Measurements from ENCODE around the gene ZNF480. TPM values are rescaled to one million over a fixed set of nuclear protein-coding genes. Genes with fewer than 3 reads are reported as not detected.
A peak's percentile ranks its signal among the peaks of the same experiment; 100 is the strongest.
"Not testable (repeated sequence)": the region's sequence is repeated elsewhere in the genome, so short reads cannot be mapped to it uniquely, and the experiment has no call there.

ZNF480 gene
- total RNA-seq (2014; rRNA removed; shearing (Covaris generic); ENCODE audit: low replicate concordance) = 2.7 and 3.8 TPM in 2 replicates

DNA sequence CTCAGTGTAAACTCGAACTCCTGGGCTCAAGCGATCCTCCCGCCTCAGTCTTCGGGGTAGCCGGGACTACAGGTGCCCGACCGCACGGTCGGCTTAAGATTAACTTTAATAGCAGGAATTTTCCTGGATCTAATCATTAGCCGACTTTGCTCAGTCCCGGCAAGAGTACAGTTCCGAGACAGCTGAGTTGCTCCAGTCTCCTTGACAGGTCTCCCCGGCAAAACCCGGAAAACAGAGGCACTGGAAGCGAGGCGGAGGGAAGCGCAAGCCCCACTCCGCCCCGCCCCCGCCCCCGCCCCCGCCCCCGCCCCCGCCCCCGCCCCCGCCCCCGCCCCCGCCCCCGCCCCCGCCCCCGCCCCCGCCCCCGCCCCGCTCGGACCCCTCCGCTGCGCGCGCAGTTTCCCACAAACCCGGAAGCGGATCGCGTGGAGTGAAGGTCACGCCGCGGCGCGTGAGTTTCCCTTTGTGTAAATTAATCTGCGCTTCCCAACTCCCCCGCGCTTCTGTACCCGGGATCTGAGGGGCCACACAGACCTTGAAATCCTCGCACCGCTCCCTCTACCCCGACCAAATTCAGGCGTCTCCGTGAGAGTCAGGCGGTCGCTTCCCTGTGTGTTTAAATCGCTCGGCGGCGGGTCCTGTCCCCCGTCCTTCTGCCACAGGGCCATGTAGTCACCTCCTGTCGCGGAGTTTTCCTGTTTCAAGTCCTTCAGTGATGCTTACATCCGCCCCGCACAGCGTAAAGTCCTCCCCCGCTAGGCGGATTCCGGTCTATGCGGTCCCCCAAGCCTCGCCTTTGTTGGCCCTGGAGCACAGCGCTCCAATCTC is at the start of gene ZNF480:
ZNF480 (plus strand) TSS at position 397 of the 828 bp plus-strand sequence. CDS start 3,244 bp downstream, outside the sequence.
- H3K36me3 ChIP-seq = peaks cover 41% of the 10 kb centered on the region
- H3K9me3 ChIP-seq = peaks cover 28% of the 10 kb centered on the region
- no peaks in the 10 kb centered on the region for H3K27me3 ChIP-seq

GRCh38 chr19:52248241-52248640 is 48.7 kb upstream of the ZNF480 start:
- Histone ChIP-seq H3K4me3 (no peak overlapping the region), H3K36me3 (no peaks in the 10 kb centered on the region), H3K27me3 (no peaks in the 10 kb centered on the region), H3K9me3 (no peaks in the 10 kb centered on the region)
- peak; percentile 15 for DNase-seq

More for the DNA sequence above, at the start of gene ZNF480:
- DNase-seq = peak; percentile 71
- H3K4me3 ChIP-seq = peak within 1 kb of the TSS; percentile 95

DNA sequence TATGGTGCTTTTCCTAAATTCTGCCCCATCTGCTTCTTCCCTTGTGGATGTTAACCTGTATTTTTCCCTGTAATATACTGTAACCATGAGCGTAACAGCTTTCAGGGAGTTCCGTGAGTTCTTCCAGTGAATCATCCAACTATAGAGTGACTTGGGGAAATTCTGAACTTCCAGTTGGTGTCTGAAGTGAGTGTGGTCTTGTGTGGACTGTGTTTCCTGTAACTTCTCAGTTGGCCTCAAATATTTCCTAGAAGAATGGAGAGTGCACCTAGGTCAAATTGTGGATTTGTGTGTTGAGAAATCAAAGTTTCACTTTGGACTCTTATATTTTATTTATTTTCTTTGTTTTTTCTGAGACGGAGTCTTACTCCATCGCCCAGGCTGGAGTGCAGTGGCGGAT is 38.5 kb upstream of the ZNF480 start:
- Histone ChIP-seq H3K27me3 (no peaks in the 10 kb centered on the region; the same call in 1 of the 2 replicates), H3K4me3 (no peak overlapping the region), H3K9me3 (peaks cover 5% of the 10 kb centered on the region; the same call in 1 of the 2 replicates), H3K36me3 (no peaks in the 10 kb centered on the region)
- DNase-seq = no peak

- peak; percentile 39 for DNase-seq
- H3K36me3 ChIP-seq, H3K27me3 ChIP-seq, H3K4me3 ChIP-seq: not testable (repeated sequence)
- peaks cover 18% of the 10 kb centered on the region for H3K9me3 ChIP-seq
Measured at GRCh38 chr19:52265556-52265955, 31.4 kb upstream of the ZNF480 start.

DNA sequence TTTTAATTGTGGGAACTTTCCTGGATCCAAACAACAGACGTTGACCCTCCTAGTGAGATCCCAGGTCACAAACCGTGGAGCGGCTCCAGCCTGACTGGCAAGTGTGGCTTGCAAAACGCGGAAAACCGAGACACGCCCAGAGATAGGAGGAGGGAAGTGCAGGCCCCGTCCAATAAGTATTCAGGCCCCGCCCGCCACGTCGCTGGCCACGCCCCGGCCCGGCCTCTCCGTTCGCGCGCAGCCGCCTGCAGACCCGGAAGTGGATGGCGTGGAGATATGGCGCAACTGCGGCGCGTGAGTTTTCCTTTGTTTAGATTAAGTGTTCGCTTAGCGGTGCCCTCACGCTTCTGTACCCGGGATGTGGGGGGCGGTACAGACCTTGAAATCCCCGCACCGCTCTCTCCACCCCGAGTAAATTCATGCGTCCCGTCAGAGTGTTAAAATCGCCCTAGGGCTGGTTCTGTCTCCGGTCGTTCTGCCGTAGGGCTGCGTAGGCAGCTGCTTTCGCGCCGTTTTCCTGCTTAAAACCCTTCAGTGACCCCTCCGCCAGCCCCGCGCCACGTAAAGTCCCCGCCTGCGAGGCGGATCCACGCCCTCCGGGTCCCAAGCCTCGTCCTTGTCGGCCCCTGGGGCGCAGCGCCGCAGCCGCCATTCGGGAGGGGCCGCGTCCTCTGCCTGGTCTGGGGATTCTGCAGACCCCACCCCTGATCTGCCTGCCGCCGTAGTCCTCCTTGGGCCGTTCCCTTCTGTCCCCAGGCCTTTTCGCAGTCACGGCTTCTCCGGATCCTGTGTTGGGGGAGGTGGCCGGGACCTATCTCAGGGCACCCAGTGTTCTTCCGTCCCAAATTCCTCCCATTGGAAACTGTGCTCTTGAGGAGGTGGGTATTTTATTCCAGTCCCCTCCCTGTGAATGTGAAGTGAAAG is 27.4 kb upstream of the ZNF480 start, which contains the start of gene ZNF766:
ZNF766 (plus strand) TSS at position 250 of the 924 bp plus-strand sequence; CDS start at position 277, 27 bp downstream.
- H3K4me3 ChIP-seq = peak within 1 kb of the TSS; percentile 99

GRCh38 chr19:52270266-52270885 is 26.6 kb upstream of the ZNF480 start:
- Histone ChIP-seq H3K36me3 (peaks cover 48% of the 10 kb centered on the region), H3K9me3 (peaks cover 32% of the 10 kb centered on the region), H3K27me3 (no peaks in the 10 kb centered on the region), H3K4me3 (peak overlapping the region; percentile 99)
- DNase-seq = peak; percentile 16

More for the DNA sequence above, 27.4 kb upstream of the ZNF480 start, which contains the start of gene ZNF766:
- no peaks in the 10 kb centered on the region for H3K27me3 ChIP-seq
- peaks cover 28% of the 10 kb centered on the region for H3K9me3 ChIP-seq
- DNase-seq = peak; percentile 98
- H3K36me3 ChIP-seq = peaks cover 41% of the 10 kb centered on the region

DNA sequence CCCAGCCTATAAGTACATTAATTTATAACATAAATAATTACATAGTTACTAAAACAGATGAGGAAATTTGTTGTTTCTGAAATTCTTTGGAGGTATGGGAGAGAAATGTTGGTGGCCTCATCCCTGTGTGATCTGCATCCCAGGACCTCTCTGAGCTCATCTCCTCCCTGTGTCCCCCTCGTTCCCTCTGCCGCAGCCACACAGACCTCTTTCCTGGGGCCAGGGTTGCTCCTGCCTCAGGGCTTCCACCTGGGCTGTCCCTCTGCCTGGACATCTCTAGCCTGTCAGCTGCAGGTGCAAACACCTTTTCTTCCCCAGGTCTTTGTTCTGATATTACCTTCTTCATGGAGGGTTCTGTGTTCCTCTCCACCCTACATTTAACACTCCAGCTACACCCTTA is 23.7 kb upstream of the ZNF480 start:
- Histone ChIP-seq H3K4me3 (no peak overlapping the region), H3K36me3 (peaks cover 67% of the 10 kb centered on the region), H3K9me3 (peaks cover 30% of the 10 kb centered on the region), H3K27me3 (no peaks in the 10 kb centered on the region)
- no peak for DNase-seq

DNA sequence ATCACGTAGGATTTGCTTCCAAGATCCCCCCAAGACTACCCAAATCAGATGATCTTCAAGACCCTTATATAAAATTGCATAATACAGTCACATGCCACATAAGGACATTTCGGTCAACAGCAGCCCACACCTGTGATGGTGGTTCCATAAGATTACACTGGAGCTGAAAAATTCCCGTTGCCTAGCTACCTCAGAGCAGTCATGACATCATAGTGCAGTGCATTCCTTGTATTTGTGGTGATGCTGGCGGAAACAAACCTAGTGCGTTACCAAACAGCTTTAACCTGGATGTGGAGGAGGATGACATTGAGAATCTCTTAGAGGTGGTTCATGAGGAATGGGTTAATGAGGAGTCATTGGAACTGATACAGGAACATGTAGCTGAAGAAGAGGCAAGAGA is 22.8 kb upstream of the ZNF480 start:
- H3K36me3 ChIP-seq = peaks cover 73% of the 10 kb centered on the region
- peaks cover 34% of the 10 kb centered on the region for H3K9me3 ChIP-seq
- DNase-seq = no peak
- no peak overlapping the region for H3K4me3 ChIP-seq
- no peaks in the 10 kb centered on the region for H3K27me3 ChIP-seq

DNA sequence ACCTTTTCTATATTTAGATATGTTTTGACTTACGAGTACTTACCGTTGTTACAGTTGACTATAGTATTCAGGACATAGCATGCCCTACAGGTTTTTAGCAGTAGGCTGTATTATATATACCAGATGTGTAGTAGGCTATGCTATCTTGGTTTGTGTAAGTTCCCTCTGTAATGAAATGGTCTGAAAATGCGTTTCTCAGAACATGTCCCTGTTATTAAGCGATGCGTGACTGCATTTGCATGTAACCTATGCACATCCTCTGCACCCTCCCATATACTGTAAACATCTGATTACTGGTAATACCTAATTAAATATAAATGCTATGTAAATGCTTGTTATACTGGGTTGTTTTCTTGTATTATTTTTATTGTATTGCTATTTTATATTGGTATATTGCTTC is 21.0 kb upstream of the ZNF480 start:
- peaks cover 74% of the 10 kb centered on the region for H3K36me3 ChIP-seq
- H3K27me3 ChIP-seq = no peaks in the 10 kb centered on the region
- H3K4me3 ChIP-seq = no peak overlapping the region
- DNase-seq = no peak
- peaks cover 44% of the 10 kb centered on the region for H3K9me3 ChIP-seq

DNA sequence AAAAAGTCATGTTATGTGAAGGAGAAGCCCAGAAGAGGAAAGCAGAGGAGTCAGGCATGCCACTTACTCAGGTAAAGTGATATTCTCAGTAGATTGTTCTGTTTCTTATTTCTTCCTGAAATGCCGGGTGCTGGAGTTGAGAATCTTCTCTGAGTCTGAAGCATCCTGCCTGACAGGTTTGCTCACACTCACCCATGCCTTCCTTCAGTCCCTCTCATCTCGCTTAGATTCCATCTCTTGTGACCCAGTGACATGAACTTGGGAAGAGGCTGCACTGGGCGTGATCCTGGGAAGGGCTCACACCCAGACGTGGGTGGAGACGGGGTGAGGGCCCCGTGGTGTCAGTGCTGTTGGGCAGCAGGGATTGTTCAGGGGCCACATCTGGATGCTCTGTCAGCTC is 19.5 kb upstream of the ZNF480 start:
- Histone ChIP-seq H3K27me3 (no peaks in the 10 kb centered on the region), H3K36me3 (peaks cover 73% of the 10 kb centered on the region), H3K4me3 (no peak overlapping the region), H3K9me3 (peaks cover 40% of the 10 kb centered on the region)
- DNase-seq = no peak

GRCh38 chr19:52286256-52286655 is 10.7 kb upstream of the ZNF480 start:
- no peaks in the 10 kb centered on the region for H3K27me3 ChIP-seq
- H3K9me3 ChIP-seq = peaks cover 6% of the 10 kb centered on the region
- H3K4me3 ChIP-seq = no peak overlapping the region
- peaks cover 87% of the 10 kb centered on the region for H3K36me3 ChIP-seq
- no peak for DNase-seq

GRCh38 chr19:52291781-52292180 is 5.2 kb upstream of the ZNF480 start:
- Histone ChIP-seq H3K36me3 (peaks cover 56% of the 10 kb centered on the region), H3K9me3 (peaks cover 10% of the 10 kb centered on the region), H3K27me3 (no peaks in the 10 kb centered on the region), H3K4me3 (no peak overlapping the region)
- DNase-seq = no peak

- not testable (repeated sequence) for DNase-seq, H3K4me3 ChIP-seq, H3K27me3 ChIP-seq, H3K9me3 ChIP-seq
- H3K36me3 ChIP-seq = peaks cover 49% of the 10 kb centered on the region
Measured at GRCh38 chr19:52292946-52293345, 4.0 kb upstream of the ZNF480 start.

DNA sequence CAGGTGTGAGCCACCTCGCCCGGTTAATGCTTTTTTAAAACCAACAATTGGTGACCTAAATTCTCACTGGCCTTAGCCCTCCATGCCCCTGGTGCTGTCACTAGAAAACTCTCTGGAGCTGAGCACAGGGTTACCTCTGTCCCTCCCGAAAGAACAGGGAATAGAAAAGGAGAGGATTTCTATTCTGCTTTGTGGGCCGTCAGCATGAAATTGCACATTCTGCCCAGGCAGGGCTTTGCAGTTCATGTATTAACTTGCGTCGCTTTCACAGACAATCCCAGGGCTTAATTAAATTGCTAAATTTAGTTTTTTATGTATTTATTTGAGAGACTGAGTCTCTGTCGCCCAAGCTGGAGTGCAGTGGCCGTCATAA is 583 bp upstream of the ZNF480 start:
- Histone ChIP-seq H3K9me3 (peaks cover 23% of the 10 kb centered on the region), H3K27me3 (no peaks in the 10 kb centered on the region), H3K36me3 (peaks cover 41% of the 10 kb centered on the region), H3K4me3 (peak overlapping the region; percentile 95)
- no peak for DNase-seq

DNA sequence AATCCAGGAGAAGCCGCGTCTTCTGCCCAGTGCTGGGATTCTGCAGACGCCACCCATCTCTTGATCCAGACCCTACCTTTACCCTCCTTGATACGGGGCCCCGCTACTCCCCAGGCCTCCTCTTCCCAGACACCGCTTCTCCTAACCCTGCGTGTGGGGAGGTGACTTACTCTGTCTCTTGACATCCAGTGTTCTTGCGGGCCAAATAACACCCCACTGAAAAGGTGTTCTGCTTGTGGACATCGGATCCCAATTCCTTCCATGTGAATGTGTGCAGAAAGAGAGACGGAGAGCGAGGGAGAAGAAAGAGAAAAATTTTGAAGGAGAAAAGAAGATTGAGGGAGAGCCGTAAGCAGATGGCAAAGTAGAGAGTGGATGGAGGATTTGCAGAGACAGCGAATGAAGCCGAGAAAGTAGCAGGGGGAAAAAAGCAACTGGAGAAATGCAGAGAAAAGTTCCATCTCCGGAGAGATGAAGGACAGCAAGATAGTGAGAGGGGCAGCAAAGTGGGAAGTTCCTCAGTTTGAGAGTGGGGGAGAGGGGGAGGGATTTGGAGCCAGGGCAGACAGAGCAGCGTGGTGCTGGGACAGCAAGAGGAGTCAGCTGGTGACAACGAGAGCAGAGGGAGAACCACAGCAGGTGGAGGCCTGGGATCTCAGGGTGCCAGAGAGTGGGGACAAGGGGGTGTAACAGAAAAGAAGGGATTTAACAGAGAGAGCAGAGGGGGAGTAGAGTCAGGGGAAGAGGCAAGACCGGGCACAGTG is 814 bp downstream of the ZNF480 start:
- Histone ChIP-seq H3K36me3 (peaks cover 41% of the 10 kb centered on the region), H3K4me3 (peak overlapping the region; percentile 95), H3K27me3 (no peaks in the 10 kb centered on the region), H3K9me3 (peaks cover 30% of the 10 kb centered on the region)
- DNase-seq = no peak

DNA sequence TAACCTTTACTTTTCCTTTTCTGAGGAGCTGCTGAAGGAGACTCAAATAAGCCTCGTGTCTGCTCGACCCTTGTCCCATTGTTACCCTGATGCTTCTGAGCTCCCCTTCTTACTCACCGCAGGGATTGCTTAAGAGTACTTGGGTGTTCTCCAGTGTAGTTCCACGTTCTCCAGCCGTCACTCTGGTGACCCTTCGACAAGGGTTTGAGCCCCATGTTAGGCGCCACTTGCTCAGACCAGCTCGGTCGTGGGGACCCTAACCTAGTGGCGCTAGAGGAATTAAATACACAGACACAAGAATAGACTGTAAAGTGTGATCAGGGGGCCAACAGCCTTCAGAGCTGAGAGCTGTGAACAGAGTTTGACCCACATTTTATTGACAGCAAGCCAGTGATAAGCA is 10.3 kb downstream of the ZNF480 start:
- no peak overlapping the region for H3K4me3 ChIP-seq
- H3K9me3 ChIP-seq = peaks cover 49% of the 10 kb centered on the region
- DNase-seq = peak; percentile 23
- H3K27me3 ChIP-seq = no peaks in the 10 kb centered on the region
- peaks cover 73% of the 10 kb centered on the region for H3K36me3 ChIP-seq
